GM12878 (cell line): ENCODE results near the gene SRCAP. TPM values are rescaled to one million over a fixed set of nuclear protein-coding genes. Genes with fewer than 3 reads are reported as not detected.

Experiments
- CREM ChIP-seq: IDR thresholded peaks from 2 replicates; pipeline ENCODE4 v1.6.1; 2014; ENCODE audit warnings: antibody characterized with exemption, low read depth
- E4F1 ChIP-seq: fragments of 450-650 bp; IDR thresholded peaks from 2 replicates; pipeline ENCODE4 v1.6.1; 2018; ENCODE audit warnings: borderline replicate concordance, mild to moderate bottlenecking; ENCODE audit not compliant: partially characterized antibody
- FOXM1 ChIP-seq: IDR thresholded peaks from 2 replicates; pipeline ENCODE4 v1.6.1; 2012; ENCODE audit warnings: low read depth, mild to moderate bottlenecking, inconsistent platforms, low read length, moderate library complexity
- KLF5 ChIP-seq: fragments of 450-650 bp; IDR thresholded peaks from 2 replicates; pipeline ENCODE4 v1.6.1; 2014; ENCODE audit warnings: mild to moderate bottlenecking; ENCODE audit not compliant: partially characterized antibody
- MXI1 ChIP-seq: fragments of 150-350 bp; IDR thresholded peaks from 2 replicates; pipeline ENCODE4 v1.6.1; 2011; ENCODE audit warnings: low read depth, mild to moderate bottlenecking, inconsistent platforms, low read length, improper control_type of control experiment
- RELB ChIP-seq: fragments of 450-650 bp; IDR thresholded peaks from 2 replicates; pipeline ENCODE4 v1.6.1; 2017; ENCODE audit warnings: low read depth, mild to moderate bottlenecking, moderate library complexity
- SMAD1 ChIP-seq: fragments of 450-650 bp; IDR thresholded peaks from 2 replicates; pipeline ENCODE4 v1.6.1; 2018; ENCODE audit warnings: mild to moderate bottlenecking, low read depth; ENCODE audit not compliant: partially characterized antibody
- SRF ChIP-seq, 2 experiments: IDR thresholded peaks; 2 replicates each; pipeline ENCODE4 v1.6.1; 2011; ENCODE audit warnings: low read depth in 2 of 2, low read length in 2 of 2, mild to moderate bottlenecking in 1 of 2, moderate library complexity in 1 of 2
- polyA plus RNA-seq, 11 experiments: library from polyadenylated mRNA; depleted of rRNA in 4 of 11; unstranded in 6 of 11; stranded (reverse) in 5 of 11; fragments of >200 nt; fragmentation: Nextera tagmentation in 4 of 11; fragmentation: Illumina TruSeq in 1 of 11; extraction: Ambion mirVana in 4 of 11; extraction: Trizol in 1 of 11; gene quantifications; 1 replicate in 1 of 11; 2 replicates in 10 of 11; pipeline versions ENCODE4 v1.2.1 to v1.2.3, GENCODE V29; 2011 to 2016; ENCODE audit warnings: inconsistent platforms in 2 of 11, missing spikeins in 2 of 11, low read depth in 1 of 11
- total RNA-seq, 4 experiments: library from RNA; depleted of rRNA in 3 of 4; stranded (reverse); fragments of >200 nt in 3 of 4; fragmentation: Illumina TruSeq in 1 of 4; extraction: Trizol in 1 of 4; gene quantifications; 2 replicates each; pipeline versions ENCODE4 v1.2.1 to v1.2.3, GENCODE V29; 2013 to 2021

SRCAP gene
- total and polyA plus RNA-seq, 10 of the 15 experiments (the other 5 are each of a cell fraction or from before 2014, with no cell fraction given), result 0.24 to 58.4 (median 11.6) TPM

DNA sequence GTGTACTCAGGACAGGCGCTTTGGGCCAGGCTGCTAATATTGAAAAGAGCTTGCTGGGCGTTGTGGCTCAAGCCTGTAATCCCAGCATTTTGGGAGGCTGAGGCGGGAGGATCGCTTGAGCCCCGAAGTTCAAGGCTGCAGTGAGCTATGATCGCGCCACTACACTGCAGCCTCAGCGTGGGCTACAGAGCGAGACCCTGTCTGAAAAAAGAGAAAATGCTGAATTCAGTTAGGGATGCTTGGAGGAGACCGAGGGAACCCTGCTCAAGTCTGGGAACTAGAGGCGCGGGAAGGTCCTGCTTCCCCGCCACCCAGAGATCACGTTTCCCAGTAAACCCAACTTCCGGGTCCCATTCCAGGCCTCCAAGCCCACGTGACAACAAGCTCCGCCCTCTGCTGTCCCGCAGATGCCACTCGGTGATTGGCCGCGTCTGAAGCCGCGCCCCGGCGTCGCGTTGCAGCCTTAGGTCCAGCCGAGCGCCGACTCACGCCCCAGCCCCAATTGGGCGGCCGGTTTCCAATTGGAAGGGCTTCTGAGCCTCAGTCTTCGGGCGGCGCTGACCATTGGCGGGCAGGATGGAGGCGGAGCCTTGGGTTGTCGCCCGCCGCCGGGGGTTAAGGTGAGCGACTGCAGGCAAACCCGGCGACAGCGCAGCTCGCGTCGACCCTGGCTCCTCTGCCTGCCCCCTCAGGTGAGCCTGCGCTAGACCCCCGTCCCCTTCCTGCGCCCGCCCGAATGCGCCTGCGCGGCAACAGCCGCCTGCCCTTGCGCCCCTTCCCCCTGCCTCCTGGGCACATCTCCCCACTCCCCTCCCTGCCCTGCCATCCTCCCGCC is 49.0 kb downstream of the SRCAP start, which contains the start of gene PHKG2 (continued):
- TF ChIP-seq RELB, result no peak
- TF ChIP-seq MXI1, result peak; percentile 53
- TF ChIP-seq SMAD1, result no peak
- TF ChIP-seq E4F1, result peak; percentile 84
- TF ChIP-seq SRF (IDR thresholded peaks at IDR 0.05; ENCODE audit: low read depth in 2 of 2, low read length in 2 of 2), result peak; percentile 48 to 74; a peak in 3 of 4 replicates
- peak; percentile 65 for TF ChIP-seq CREM
- TF ChIP-seq FOXM1, result no peak
- no peak for TF ChIP-seq KLF5
- TF ChIP-seq, all 136 proteins: peak for 56
